T-cell (primary cell): ENCODE measurements around the gene LYZL6. TPM values are rescaled to one million over a fixed set of nuclear protein-coding genes. Genes with fewer than 3 reads are reported as not detected.

Experiments used
- ATAC-seq, 4 experiments: fragments of 200-7000 bp in 3 of 4; fragments of 150-1000 bp in 1 of 4; cut with Tn5 transposase; replicated peaks in 1 of 4; 1 replicate in 3 of 4; 2 replicates in 1 of 4; pipeline ENCODE4 v1.10.0; 2021; ENCODE audit warnings: moderate library complexity in 3 of 4, mild to moderate bottlenecking in 2 of 4, moderate number of reproducible peaks in 1 of 4
- CTCF ChIA-PET, 2 donors: fragments of 300-600 bp; sonication (Branson Sonifier 250); formaldehyde crosslinking; loops; one replicate each; lab custom pipeline; 2022; ENCODE audit warnings: antibody characterized with exemption in 2 of 2; lab: Charles Lee
- POLR2A ChIA-PET, 2 donors: fragments of 300-600 bp; sonication (Branson Sonifier 250); formaldehyde crosslinking; loops; one replicate each; lab custom pipeline; 2022; ENCODE audit warnings: antibody characterized with exemption in 2 of 2; lab: Charles Lee
- DNase-seq, 35 experiments: peaks; one replicate each; pipeline versions ENCODE4 v3.0.0 to v3.0.0-alpha.2; 2013 to 2023
- H3K27ac ChIP-seq: one replicate; pipeline ENCODE4 v1.5.1; 2013; ENCODE audit warnings: low read length
- H3K27me3 ChIP-seq, 2 experiments: replicated peaks in 1 of 2; 1 replicate in 1 of 2; 2 replicates in 1 of 2; pipeline versions ENCODE4 v1.6.1 to v1.7.0; 2013; ENCODE audit warnings: low read length in 1 of 2, mixed read lengths in 1 of 2; ENCODE audit not compliant: control insufficient read depth in 2 of 2, insufficient read depth in 2 of 2; ENCODE audit errors: extremely low read depth in 1 of 2
- H3K36me3 ChIP-seq, 2 donors: 1 replicate in 1 of 2; 2 replicates in 1 of 2; pipeline versions ENCODE4 v1.6.1 to v1.7.0; 2013; ENCODE audit warnings: low read length in 1 of 2; ENCODE audit not compliant: control insufficient read depth in 2 of 2, insufficient read depth in 1 of 2; ENCODE audit errors: extremely low read depth in 1 of 2
- H3K4me1 ChIP-seq, 2 experiments: 1 replicate in 1 of 2; 2 replicates in 1 of 2; pipeline versions ENCODE4 v1.6.1 to v1.7.0; 2013; ENCODE audit warnings: low read length in 2 of 2, mixed read lengths in 1 of 2; ENCODE audit not compliant: insufficient read depth in 2 of 2, control insufficient read depth in 1 of 2; ENCODE audit errors: extremely low read depth in 1 of 2
- H3K4me3 ChIP-seq, 2 donors: 1 replicate in 1 of 2; 2 replicates in 1 of 2; pipeline versions ENCODE4 v1.5.1 to v1.7.0; 2013; ENCODE audit warnings: mild to moderate bottlenecking in 2 of 2, low read length in 1 of 2, moderate library complexity in 1 of 2; ENCODE audit not compliant: control insufficient read depth in 1 of 2; ENCODE audit errors: extremely low read depth in 1 of 2
- H3K9me3 ChIP-seq: 2 replicates; pipeline ENCODE4 v1.7.0; 2013
- H3K27ac Mint-ChIP-seq, 2 donors: one replicate each; pipeline ENCODE4 v1.8.0; 2020 to 2021; ENCODE audit warnings: mild to moderate bottlenecking in 2 of 2, mixed read lengths in 2 of 2
- H3K27me3 Mint-ChIP-seq, 2 donors: one replicate each; pipeline ENCODE4 v1.8.0; 2021 to 2022; ENCODE audit warnings: mixed read lengths in 2 of 2
- H3K36me3 Mint-ChIP-seq: one replicate; pipeline ENCODE4 v1.8.0; 2021; ENCODE audit warnings: mixed read lengths
- H3K4me1 Mint-ChIP-seq, 3 donors: one replicate each; pipeline ENCODE4 v1.8.0; 2020 to 2022; ENCODE audit warnings: mixed read lengths in 3 of 3, mild to moderate bottlenecking in 1 of 3
- H3K4me3 Mint-ChIP-seq, 3 donors: one replicate each; pipeline ENCODE4 v1.8.0; 2020 to 2022; ENCODE audit warnings: mild to moderate bottlenecking in 3 of 3, mixed read lengths in 3 of 3, moderate library complexity in 3 of 3
- H3K9me3 Mint-ChIP-seq, 3 donors: one replicate each; pipeline ENCODE4 v1.8.0; 2020 to 2022; ENCODE audit warnings: mixed read lengths in 3 of 3
- WGBS: methylation state at CpG from one replicate; pipeline ENCODE4 v1.1.5; 2013; ENCODE audit warnings: missing lambda C conversion rate; ENCODE audit not compliant: insufficient coverage; 5-methylcytosine and 5-hydroxymethylcytosine counted together
- total RNA-seq, 35 experiments: library from RNA in 6 of 35; stranded (reverse) in 6 of 35; fragments of 120-200 nt in 1 of 35; gene quantifications; one replicate each; pipeline versions ENCODE4 v1.2.1 to v1.2.4 and lab custom pipeline; 2013 to 2026

Gene LYZL6
- total RNA-seq, 5 donors from 2014 or later (not counting 1 experiment from before 2014, with no cell fraction given), result not detected

- Mint-ChIP-seq H3K4me1 (no peaks in the 10 kb centered on the region), H3K4me3 (no peak overlapping the region), H3K27ac (no peak overlapping the region), H3K9me3 (no peaks in the 10 kb centered on the region), H3K27me3 (peaks cover 8 to 10% of the 10 kb centered on the region in 2 donors), H3K36me3 (no peaks in the 10 kb centered on the region)
- 81% methylated on average over 3 of the region's 4 CpGs for WGBS
- Histone ChIP-seq H3K27me3 (peaks cover 0 to 13% of the 10 kb centered on the region in 2 experiments), H3K4me3 (no peak overlapping the region), H3K4me1 (peaks cover 0 to 9% of the 10 kb centered on the region in 2 experiments), H3K27ac (no peak overlapping the region), H3K36me3 (no peaks in the 10 kb centered on the region), H3K9me3 (no peaks in the 10 kb centered on the region)
- ChIA-PET POLR2A (no interaction called here), CTCF (interaction anchor here (0.6 to 1.0 kb wide), 4 partner anchors 107 to 1333 kb away, joined by 3 to 4 read pairs (median 4); no protein-coding TSS in a partner anchor)
- DNase-seq (peak in 1 of 35 experiments; percentile 22), ATAC-seq (no peak)
These were observed 38.4 kb upstream of the LYZL6 start for GRCh38 chr17:35981908-35982330.

GRCh38 chr17:35981246-35981645 lies 37.7 kb upstream of the LYZL6 start, which contains the start of gene CCL16:
TSS of gene CCL16 (minus strand) at chr17:35981497. CDS start at chr17:35981420, 77 bp downstream.
- Mint-ChIP-seq H3K36me3 (no peaks in the 10 kb centered on the region), H3K27me3 (peaks cover 10% of the 10 kb centered on the region in 2 donors), H3K4me1 (no peaks in the 10 kb centered on the region), H3K27ac (no peak within 1 kb of the TSS), H3K9me3 (no peaks in the 10 kb centered on the region), H3K4me3 (no peak within 1 kb of the TSS)
- 90% methylated on average over 6 of the region's 12 CpGs for WGBS
- Histone ChIP-seq H3K4me1 (peaks cover 0 to 9% of the 10 kb centered on the region in 2 experiments), H3K9me3 (no peaks in the 10 kb centered on the region), H3K27me3 (peaks cover 0 to 13% of the 10 kb centered on the region in 2 experiments), H3K36me3 (no peaks in the 10 kb centered on the region), H3K4me3 (no peak within 1 kb of the TSS), H3K27ac (no peak within 1 kb of the TSS)
- CTCF ChIA-PET, result interaction anchor here (0.7 to 1.0 kb wide), 2 partner anchors 168 to 713 kb away, joined by 4 read pairs; no protein-coding TSS in a partner anchor
- no peak for DNase-seq
- POLR2A ChIA-PET, result no interaction called here
- no peak for ATAC-seq

GRCh38 chr17:35978346-35978745 lies 34.8 kb upstream of the LYZL6 start:
- ChIA-PET CTCF (interaction anchor here in 1 of 2 donors (1.1 kb wide), 1 partner anchor 103 kb away, joined by 3 read pairs; no protein-coding TSS in a partner anchor), POLR2A (no interaction called here)
- Histone ChIP-seq H3K4me1 (peaks cover 0 to 9% of the 10 kb centered on the region in 2 experiments), H3K4me3 (no peak overlapping the region), H3K27me3 (peaks cover 0 to 3% of the 10 kb centered on the region in 2 experiments), H3K9me3 (no peaks in the 10 kb centered on the region), H3K27ac (no peak overlapping the region), H3K36me3 (no peaks in the 10 kb centered on the region)
- DNase-seq (no peak), ATAC-seq (no peak)
- WGBS, result no CpG with 5 or more reads among the region's 3 CpGs
- Mint-ChIP-seq H3K36me3 (no peaks in the 10 kb centered on the region), H3K27me3 (peaks cover 5 to 10% of the 10 kb centered on the region in 2 donors), H3K9me3 (no peaks in the 10 kb centered on the region), H3K4me3 (no peak overlapping the region), H3K4me1 (peaks cover 0 to 2% (median 2%) of the 10 kb centered on the region in 3 donors), H3K27ac (no peak overlapping the region)

GRCh38 chr17:35977509-35977908 lies 34.0 kb upstream of the LYZL6 start:
- H3K4me3 Mint-ChIP-seq, result no peak overlapping the region
- no peaks in the 10 kb centered on the region for H3K9me3 Mint-ChIP-seq
- Histone ChIP-seq H3K4me1 (peaks cover 0 to 9% of the 10 kb centered on the region in 2 experiments), H3K9me3 (no peaks in the 10 kb centered on the region), H3K4me3 (no peak overlapping the region), H3K27ac (no peak overlapping the region), H3K36me3 (no peaks in the 10 kb centered on the region), H3K27me3 (peaks cover 0 to 3% of the 10 kb centered on the region in 2 experiments)
- no peaks in the 10 kb centered on the region for H3K36me3 Mint-ChIP-seq
- H3K4me1 Mint-ChIP-seq, result peaks cover 0 to 2% (median 2%) of the 10 kb centered on the region in 3 donors
- POLR2A ChIA-PET, result no interaction called here
- ATAC-seq (no peak), DNase-seq (no peak)
- 94% methylated on average over 7 of the region's 7 CpGs for WGBS
- H3K27ac Mint-ChIP-seq, result no peak overlapping the region
- peaks cover 5 to 10% of the 10 kb centered on the region in 2 donors for H3K27me3 Mint-ChIP-seq
- CTCF ChIA-PET, result interaction anchor here in 1 of 2 donors (1.1 kb wide), 1 partner anchor 102 kb away, joined by 3 read pairs; no protein-coding TSS in a partner anchor

GRCh38 chr17:35973333-35974260 lies 30.1 kb upstream of the LYZL6 start:
- ATAC-seq, result no peak
- no peaks in the 10 kb centered on the region for H3K9me3 ChIP-seq
- Mint-ChIP-seq H3K27ac (no peak overlapping the region), H3K27me3 (peaks cover 0 to 7% of the 10 kb centered on the region in 2 donors), H3K36me3 (no peaks in the 10 kb centered on the region), H3K9me3 (no peaks in the 10 kb centered on the region), H3K4me1 (peaks cover 0 to 6% (median 4%) of the 10 kb centered on the region in 3 donors), H3K4me3 (no peak overlapping the region)
- WGBS, result 62% methylated on average over 5 of the region's 10 CpGs
- no peak overlapping the region for H3K4me3 ChIP-seq
- POLR2A ChIA-PET, result interaction anchor here in 1 of 2 donors (0.6 kb wide), 1 partner anchor 54 kb away, joined by 6 read pairs; no protein-coding TSS in a partner anchor
- H3K27me3 ChIP-seq, result peaks cover 0 to 3% of the 10 kb centered on the region in 2 experiments
- no peak overlapping the region for H3K27ac ChIP-seq
- CTCF ChIA-PET, result interaction anchor here in 1 of 2 donors (0.6 kb wide), 1 partner anchor 11 kb away, joined by 3 read pairs; no protein-coding TSS in a partner anchor
- H3K36me3 ChIP-seq, result no peaks in the 10 kb centered on the region
- H3K4me1 ChIP-seq, result peaks cover 0 to 5% of the 10 kb centered on the region in 2 experiments
- DNase-seq, result no peak

GRCh38 chr17:35972945-35973332 lies 29.4 kb upstream of the LYZL6 start:
- Histone ChIP-seq H3K4me3 (no peak overlapping the region), H3K4me1 (peaks cover 0 to 5% of the 10 kb centered on the region in 2 experiments), H3K9me3 (no peaks in the 10 kb centered on the region), H3K36me3 (no peaks in the 10 kb centered on the region), H3K27me3 (peaks cover 0 to 3% of the 10 kb centered on the region in 2 experiments), H3K27ac (no peak overlapping the region)
- H3K27me3 Mint-ChIP-seq, result peaks cover 0 to 6% of the 10 kb centered on the region in 2 donors
- peaks cover 0 to 6% (median 4%) of the 10 kb centered on the region in 3 donors for H3K4me1 Mint-ChIP-seq
- H3K27ac Mint-ChIP-seq, result no peak overlapping the region
- DNase-seq, result no peak
- H3K36me3 Mint-ChIP-seq, result no peaks in the 10 kb centered on the region
- no peak for ATAC-seq
- no peaks in the 10 kb centered on the region for H3K9me3 Mint-ChIP-seq
- ChIA-PET POLR2A (interaction anchor here in 1 of 2 donors (0.6 kb wide), 1 partner anchor 53 kb away, joined by 6 read pairs; no protein-coding TSS in a partner anchor), CTCF (interaction anchor here in 1 of 2 donors (0.6 kb wide), 1 partner anchor 10 kb away, joined by 3 read pairs; no protein-coding TSS in a partner anchor)
- 71% methylated on average over 1 of the region's 4 CpGs for WGBS
- H3K4me3 Mint-ChIP-seq, result no peak overlapping the region
